Measurements from ENCODE around the gene ELL2.

The ELL2 gene

GRCh38 chr5:95961617-95962474 lies at the start of gene ELL2:
ELL2 (minus strand) TSS chr5:95961851; CDS start chr5:95961721, 130 bp downstream.
- DNase-seq (ENCODE audit: low spot score) = peak; percentile 91

- DNase-seq (ENCODE audit: low spot score) = no peak
Observed at GRCh38 chr5:96008987-96009647, 47.5 kb upstream of the ELL2 start.

DNA sequence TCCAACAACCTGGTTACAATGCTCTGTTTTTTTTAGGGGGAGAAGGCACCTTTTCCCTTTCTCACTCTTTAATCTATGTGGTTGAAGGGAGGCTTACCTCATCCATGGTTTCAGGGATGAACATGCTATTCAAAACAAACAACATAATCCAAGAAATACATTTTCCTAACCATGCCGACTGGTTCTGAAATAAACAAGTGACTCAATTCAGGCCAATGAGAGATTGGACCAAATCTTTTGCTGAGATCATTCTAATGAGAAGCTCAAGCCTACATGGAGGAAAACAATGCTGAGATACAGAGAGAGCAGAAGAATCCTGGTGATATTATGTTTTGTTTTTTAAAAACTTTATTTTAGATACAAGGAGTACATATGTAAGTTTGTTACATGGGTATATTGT lies 46.8 kb upstream of the ELL2 start:
- no peak for DNase-seq (ENCODE audit: low spot score)

- no peak for DNase-seq (ENCODE audit: low spot score)
Observed at GRCh38 chr5:96007051-96007450, 45.4 kb upstream of the ELL2 start.

DNA sequence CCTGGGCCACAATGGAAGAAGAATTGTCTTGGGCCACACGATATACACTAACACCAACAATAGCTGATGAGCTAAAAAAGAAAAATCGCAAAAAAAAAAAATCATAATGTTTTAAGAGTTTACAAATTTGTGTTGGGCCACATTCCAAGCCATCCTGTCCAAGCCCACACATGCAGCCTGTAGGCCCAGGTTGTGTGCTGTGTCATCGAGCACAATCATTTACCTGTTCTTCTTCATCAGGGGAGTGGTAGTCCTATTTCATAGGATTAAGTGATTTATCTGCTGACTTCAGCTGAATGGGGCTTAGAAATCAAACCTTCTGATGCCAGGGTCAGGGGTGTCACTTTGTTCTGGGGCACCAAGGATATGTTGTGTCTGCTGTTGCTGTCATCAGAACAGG lies 44.6 kb upstream of the ELL2 start:
- DNase-seq (ENCODE audit: low spot score) = no peak

DNA sequence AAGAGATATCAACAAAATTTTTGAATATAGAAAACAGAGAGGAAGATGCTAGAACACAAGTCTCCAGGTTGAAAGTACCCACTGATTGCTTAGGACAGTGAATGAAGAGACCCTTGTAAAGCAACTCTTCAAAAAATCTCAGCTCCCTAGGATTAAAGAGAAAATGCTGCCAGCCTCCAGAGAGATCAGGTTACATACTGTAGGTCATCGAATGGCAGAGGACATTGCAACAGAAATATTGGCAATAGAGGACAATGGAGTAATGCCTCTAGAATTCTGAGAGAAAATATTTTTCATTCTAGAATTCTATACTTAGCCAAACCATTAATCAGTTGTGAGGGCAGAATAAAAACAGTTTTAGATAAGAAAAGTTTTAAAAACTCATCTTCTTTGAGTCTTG lies 43.1 kb upstream of the ELL2 start:
- DNase-seq (ENCODE audit: low spot score) = no peak

DNA sequence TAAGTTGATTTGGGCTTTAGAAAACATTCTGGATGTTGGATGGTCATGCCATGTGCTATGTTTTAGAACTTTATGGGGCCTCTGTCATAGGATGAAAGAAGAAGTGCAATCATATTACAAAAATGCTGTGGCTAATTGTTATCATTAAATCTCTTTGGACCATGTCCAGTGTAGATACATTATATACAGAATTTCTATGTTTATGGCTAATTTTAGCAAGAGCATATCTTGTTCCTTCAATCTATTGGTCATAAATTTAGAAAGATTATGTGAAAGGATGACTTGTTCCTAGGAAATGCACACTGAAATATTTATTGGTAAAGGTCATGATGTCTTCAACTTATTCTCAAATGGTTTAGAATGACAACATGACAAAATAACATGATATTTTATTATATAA lies 42.4 kb upstream of the ELL2 start:
- no peak for DNase-seq (ENCODE audit: low spot score)

- no peak for DNase-seq (ENCODE audit: low spot score)
Observed at GRCh38 chr5:96001262-96001661, 39.6 kb upstream of the ELL2 start.

GRCh38 chr5:96000308-96000707 lies 38.7 kb upstream of the ELL2 start:
- DNase-seq (ENCODE audit: low spot score) = no peak

DNA sequence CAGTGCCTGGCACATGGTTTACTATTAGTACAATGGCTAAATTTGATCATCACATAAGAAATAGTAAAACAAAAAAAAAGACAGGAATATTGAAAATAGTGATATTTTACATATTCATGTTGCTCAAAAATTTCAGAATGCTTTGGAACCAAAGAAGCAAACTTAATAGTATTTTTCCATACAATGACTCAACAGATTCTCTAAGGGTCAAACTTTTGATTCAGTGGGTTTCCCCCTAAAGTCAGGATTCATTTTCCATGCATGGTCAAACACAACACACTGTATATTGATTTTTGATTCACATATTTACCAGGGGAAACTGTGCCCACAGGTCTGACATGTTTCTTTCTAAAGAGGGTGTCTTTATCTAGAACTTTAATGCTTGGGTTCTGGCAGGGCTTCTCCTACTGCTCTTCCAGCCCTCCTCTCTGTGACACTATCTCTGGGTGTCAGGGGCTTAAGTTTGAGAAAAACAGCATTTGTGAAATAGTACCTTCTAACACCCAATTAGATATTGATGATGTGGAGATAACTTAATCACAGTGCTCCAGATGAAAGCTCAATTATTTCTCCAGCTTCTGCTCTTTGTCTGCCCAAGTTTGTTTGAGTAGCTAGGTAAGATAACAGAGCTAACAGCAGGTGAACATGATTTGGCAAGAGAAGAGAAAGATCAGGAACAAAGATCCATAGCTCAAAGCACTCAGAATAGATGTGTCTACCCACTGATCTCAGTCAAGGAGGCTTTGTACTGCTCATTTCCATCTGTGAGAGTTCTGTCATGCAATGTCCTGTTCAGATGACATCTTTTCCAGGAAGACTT lies 35.5 kb upstream of the ELL2 start:
- no peak for DNase-seq (ENCODE audit: low spot score)

DNA sequence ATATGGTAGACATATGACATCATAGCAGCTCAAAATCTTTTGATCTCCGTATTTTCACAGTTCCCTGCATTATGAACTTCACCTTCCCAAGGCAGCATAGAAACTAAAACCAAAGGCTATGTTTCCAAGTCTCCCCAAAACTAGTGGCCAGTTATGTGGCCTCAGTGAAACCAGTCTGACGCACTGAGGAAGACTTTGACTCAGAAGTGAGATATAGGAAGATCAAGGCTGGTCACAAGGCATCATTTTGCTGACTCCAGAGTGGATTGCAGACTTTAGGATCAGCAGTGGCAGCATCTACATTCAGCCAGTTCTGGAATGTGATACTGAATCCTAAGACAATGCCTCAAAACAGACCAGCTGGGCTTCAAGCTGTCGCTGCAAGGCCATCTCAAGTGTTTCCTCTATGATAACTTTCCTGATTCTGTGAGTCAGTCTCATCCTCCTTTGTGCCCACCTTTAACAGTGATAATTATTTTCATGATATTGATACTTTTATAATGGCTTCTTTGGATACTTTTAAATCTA lies 34.4 kb upstream of the ELL2 start:
- DNase-seq (ENCODE audit: low spot score) = no peak

GRCh38 chr5:95993776-95994175 lies 32.1 kb upstream of the ELL2 start:
- no peak for DNase-seq (ENCODE audit: low spot score)

GRCh38 chr5:95993266-95993665 lies 31.6 kb upstream of the ELL2 start:
- DNase-seq (ENCODE audit: low spot score) = no peak

- no peak for DNase-seq (ENCODE audit: low spot score)
Observed at GRCh38 chr5:95989283-95990048, 27.8 kb upstream of the ELL2 start.

DNA sequence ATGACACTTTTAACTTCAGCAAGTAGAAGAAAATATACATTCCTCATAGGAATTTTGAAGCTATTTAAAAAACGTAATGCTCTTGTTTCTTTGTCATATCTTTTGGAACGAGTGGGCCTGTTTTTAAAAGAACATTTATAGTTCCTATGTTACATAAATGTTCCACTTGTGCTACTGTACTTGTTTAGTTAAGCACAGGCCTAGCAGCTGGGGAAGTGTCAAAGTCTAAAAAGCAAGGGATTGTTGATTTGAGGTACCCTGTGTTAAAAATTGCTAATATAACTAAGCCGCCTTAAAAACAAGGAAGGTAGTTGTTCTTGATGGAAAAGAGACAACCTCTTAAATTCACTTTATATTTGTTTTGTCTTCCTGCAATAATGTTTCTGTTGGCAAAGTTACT lies 27.2 kb upstream of the ELL2 start:
- DNase-seq (ENCODE audit: low spot score) = no peak

DNA sequence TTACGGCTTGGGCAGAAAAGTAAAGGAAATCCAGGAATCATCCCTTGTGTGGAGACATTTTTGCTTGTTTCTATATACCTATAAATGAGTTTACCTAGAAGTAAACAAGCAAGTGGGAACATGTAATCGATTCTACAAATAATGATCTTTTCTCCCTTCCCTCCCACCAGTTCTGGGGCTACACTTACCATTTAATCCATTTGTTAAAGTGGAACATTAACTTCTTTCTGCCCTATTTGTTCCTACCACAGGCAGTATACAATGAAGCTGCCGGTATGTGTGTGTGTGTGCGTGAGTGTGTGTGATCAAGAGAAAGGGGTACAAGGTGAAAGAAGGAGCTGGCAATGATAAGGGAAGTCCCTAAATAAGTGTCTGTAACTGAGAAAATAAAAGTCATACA lies 26.4 kb upstream of the ELL2 start:
- no peak for DNase-seq (ENCODE audit: low spot score)

DNA sequence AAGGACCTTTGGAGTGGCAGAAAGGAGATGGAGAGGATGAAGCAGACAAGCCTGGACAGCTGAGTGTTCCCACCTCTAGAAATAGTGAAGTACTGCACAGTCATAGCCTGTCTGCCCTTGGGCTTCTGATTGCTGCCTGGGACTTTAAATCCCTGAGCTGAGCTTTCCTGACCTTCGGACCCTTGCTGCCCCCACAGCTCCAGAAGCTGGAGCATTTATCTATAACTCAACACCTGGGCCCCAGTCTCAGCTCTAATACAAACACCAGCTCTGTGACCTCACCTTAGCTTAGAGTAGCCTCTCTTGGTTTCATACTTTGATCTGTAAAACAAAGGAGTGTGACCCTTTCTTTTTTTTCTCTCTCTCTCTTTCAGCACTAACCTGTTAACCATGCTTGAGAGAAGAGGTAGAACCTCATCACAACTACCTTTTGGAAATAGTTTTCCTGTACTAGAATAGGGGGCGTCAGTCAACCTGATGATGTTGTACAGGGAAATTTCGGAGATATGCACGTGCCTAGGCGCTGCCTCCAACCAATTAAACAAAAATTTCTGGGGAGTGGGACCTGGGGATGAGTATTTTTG lies 25.4 kb upstream of the ELL2 start:
- DNase-seq (ENCODE audit: low spot score) = no peak

DNA sequence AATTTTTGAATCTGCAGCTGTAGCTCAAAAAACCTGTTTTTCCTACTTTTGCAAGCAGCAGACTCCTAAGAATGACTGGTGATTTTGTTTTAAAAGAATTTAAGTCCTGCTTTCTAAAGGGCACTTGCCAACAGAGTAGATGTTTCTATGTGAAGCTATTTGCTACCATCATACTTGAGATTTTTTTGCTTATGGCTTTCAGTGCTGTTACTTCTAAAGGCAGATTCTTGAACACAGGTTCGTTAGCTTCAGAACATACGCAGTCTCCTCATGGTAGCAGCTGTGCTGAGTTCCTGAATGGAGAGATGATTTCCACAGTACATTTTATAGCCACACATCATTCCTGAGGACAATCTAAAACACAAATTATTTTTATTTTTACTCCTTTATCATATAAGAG lies 24.4 kb upstream of the ELL2 start:
- no peak for DNase-seq (ENCODE audit: low spot score)

GRCh38 chr5:95985249-95985648 lies 23.6 kb upstream of the ELL2 start:
- DNase-seq (ENCODE audit: low spot score) = no peak

DNA sequence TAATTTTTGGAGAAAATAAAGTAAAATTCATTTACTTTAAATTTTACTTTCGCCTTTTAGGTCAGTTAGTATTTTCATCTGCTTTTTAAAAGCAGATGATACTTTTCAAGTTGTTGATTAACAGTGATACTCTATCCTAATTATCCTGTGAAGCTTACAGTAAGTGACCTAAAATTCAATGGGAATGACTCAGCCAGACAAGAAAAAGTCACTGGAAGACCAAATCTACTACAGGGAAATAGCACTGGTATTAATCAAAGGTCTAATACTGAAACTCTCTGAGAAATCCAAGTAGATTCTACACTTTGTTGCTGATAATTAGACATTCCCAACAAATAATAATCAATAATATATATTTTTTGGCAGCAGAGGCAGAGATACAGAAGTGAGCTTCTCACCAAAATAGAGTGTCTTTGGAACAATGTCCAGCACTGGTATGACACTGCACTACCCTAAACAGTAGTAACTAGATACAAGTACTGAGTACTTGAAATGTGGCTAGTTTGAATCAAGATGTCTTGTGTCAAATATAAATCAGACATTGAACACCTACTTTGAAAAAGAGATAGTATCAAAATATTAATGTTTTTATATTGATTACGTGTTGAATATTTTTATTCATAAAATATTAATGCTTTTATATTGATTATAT lies 22.8 kb upstream of the ELL2 start:
- DNase-seq (ENCODE audit: low spot score) = no peak

DNA sequence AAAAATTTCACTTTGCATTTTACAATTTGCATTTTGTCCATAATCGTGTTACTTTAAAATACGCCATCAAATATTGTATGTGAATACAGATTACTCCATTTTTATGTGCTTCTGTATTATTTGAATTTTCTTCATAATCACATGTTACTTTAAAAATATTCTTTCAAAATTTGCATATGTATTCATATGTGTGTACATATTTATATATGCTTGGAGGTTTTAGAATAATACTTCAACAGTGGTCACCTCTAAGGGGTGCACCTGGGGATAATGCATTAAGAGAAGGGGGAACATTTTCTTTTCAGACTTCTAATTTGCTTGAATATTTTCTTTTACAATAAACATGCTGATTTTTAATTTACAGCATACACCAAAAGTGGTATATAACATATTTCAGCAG lies 21.9 kb upstream of the ELL2 start:
- DNase-seq (ENCODE audit: low spot score) = no peak
